RWPE2 (cell line): ENCODE measurements around the gene PPP1R37.

Experiments
- ATAC-seq: fragments of 200-7000 bp; cut with Tn5 transposase; 3 replicates; pipeline ENCODE4 v1.9.1; 2021; ENCODE audit warnings: low read depth
- DNase-seq: peaks from one replicate; pipeline ENCODE4 v3.0.0-alpha.2; 2020; ENCODE audit warnings: low spot score
- H3K27ac ChIP-seq: fragments of 450-650 bp; 2 replicates; pipeline ENCODE4 v1.5.1; 2017; ENCODE audit warnings: mild to moderate bottlenecking; ENCODE audit not compliant: poor library complexity, severe bottlenecking
- H3K27me3 ChIP-seq: fragments of 250-450 bp; sonication (Bioruptor Pico); 2 replicates; pipeline ENCODE4 v1.5.1; 2021; ENCODE audit warnings: mild to moderate bottlenecking, moderate library complexity; ENCODE audit not compliant: insufficient read depth, poor library complexity, severe bottlenecking
- H3K36me3 ChIP-seq: fragments of 250-450 bp; sonication (Bioruptor Pico); 2 replicates; pipeline ENCODE4 v1.5.1; 2020; ENCODE audit warnings: low read depth, mild to moderate bottlenecking, moderate library complexity
- H3K4me1 ChIP-seq: fragments of 250-450 bp; sonication (Bioruptor Pico); 2 replicates; pipeline ENCODE4 v1.5.1; 2021; ENCODE audit warnings: mild to moderate bottlenecking, moderate library complexity; ENCODE audit not compliant: insufficient read depth, poor library complexity, severe bottlenecking
- H3K4me3 ChIP-seq: fragments of 250-450 bp; sonication (Bioruptor Pico); 2 replicates; pipeline ENCODE4 v1.5.1; 2021; ENCODE audit warnings: mild to moderate bottlenecking, moderate library complexity; ENCODE audit not compliant: severe bottlenecking
- H3K9me3 ChIP-seq: fragments of 250-450 bp; sonication (Bioruptor Pico); 2 replicates; pipeline ENCODE4 v1.5.1; 2021; ENCODE audit warnings: mild to moderate bottlenecking, moderate library complexity; ENCODE audit not compliant: severe bottlenecking
- CTCF ChIP-seq: fragments of 450-650 bp; IDR thresholded peaks from one replicate; pipeline ENCODE4 v1.5.1; 2017; ENCODE audit warnings: mild to moderate bottlenecking, moderate library complexity; ENCODE audit not compliant: poor library complexity, severe bottlenecking

Gene PPP1R37

GRCh38 chr19:45156011-45156630 is 63.1 kb downstream of the PPP1R37 start:
- Histone ChIP-seq H3K27ac (no peak overlapping the region), H3K36me3 (no peaks in the 10 kb centered on the region), H3K27me3 (peaks cover 13% of the 10 kb centered on the region), H3K4me3 (no peak overlapping the region), H3K9me3 (no peaks in the 10 kb centered on the region), H3K4me1 (peaks cover 3% of the 10 kb centered on the region)
- ATAC-seq (no peak), DNase-seq (no peak)
- no peak for TF ChIP-seq CTCF

DNA sequence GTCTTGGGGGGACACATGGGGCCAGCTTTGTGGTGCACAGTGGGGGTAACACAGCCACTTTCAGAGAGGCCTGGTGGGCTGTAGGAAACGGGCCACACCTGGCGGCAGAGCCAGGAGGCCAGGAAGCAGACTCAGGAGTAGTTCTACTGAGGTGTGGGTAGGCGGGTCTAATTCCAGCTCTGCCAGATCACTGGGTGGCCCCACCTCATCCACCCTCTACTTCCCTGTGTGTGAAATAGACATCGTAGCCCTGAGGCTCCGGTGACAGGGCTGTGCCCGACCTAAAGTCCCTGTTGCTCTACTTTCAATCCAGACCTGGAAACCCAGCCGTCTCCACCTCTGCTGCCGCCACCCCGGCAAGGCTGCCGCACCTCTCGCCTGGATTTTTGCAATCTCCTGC is 63.8 kb downstream of the PPP1R37 start:
- Histone ChIP-seq H3K9me3 (no peaks in the 10 kb centered on the region), H3K4me1 (peaks cover under 1% of the 10 kb centered on the region), H3K36me3 (no peaks in the 10 kb centered on the region), H3K4me3 (no peak overlapping the region), H3K27ac (no peak overlapping the region), H3K27me3 (peaks cover 13% of the 10 kb centered on the region)
- no peak for DNase-seq
- no peak for ATAC-seq
- TF ChIP-seq CTCF: no peak

DNA sequence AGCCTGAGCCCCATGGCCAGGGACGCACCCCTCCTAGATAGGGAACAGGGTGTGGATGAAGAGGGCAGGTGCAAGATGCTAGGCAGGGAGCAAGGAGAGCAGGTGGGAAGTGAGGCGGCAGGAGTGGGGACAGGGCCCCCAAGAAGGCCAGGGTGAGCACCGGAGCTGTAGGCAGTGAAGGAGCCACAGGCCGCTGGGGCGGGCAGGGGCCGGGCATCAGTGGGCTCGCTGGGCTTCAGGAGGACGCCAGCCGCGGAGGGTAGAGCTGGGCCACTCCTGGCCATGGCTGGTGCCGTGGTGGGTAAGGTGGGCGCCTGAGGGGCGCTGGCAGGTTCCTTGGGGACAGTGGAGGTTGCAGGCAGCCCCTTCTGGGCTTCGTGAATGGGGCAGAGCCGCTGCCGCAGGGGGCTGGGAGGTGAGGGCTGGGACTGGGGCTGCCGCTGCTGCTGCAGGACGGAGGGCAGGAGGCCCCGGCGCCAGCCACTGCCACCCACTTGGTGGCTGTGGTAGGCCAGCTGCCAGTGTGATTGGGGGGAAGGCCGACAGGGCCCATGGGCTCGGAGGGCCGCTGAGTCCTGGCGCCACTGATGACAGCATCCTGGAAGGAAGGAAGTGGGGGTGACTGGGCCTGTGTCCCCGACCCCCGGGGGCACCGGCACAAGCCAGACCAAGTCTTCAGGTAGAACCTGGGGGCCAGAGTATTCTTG is 65.7 kb downstream of the PPP1R37 start:
- ATAC-seq: no peak
- Histone ChIP-seq H3K4me3 (no peak overlapping the region), H3K27me3 (peaks cover 3% of the 10 kb centered on the region), H3K4me1 (peaks cover 13% of the 10 kb centered on the region), H3K36me3 (no peaks in the 10 kb centered on the region), H3K27ac (no peak overlapping the region), H3K9me3 (no peaks in the 10 kb centered on the region)
- DNase-seq: no peak
- no peak for TF ChIP-seq CTCF

- no peak for TF ChIP-seq CTCF
Observed at GRCh38 chr19:45159210-45159970, 66.4 kb downstream of the PPP1R37 start.

More at GRCh38 chr19:45159210-45159970, 66.4 kb downstream of the PPP1R37 start:
- no peak overlapping the region for H3K4me3 ChIP-seq
- no peak for ATAC-seq
- no peaks in the 10 kb centered on the region for H3K9me3 ChIP-seq
- no peak overlapping the region for H3K27ac ChIP-seq
- no peaks in the 10 kb centered on the region for H3K36me3 ChIP-seq
- H3K4me1 ChIP-seq: peaks cover 20% of the 10 kb centered on the region
- DNase-seq: no peak
- H3K27me3 ChIP-seq: no peaks in the 10 kb centered on the region
